GM18505 (cell line): ENCODE measurements around the gene SORD.

ENCODE experiments used
- ATAC-seq: cut with Tn5 transposase; IDR thresholded peaks from one replicate; pipeline ENCODE4 v1.9.1; 2021; ENCODE audit not compliant: unreplicated experiment
- POLR2A ChIP-seq: IDR thresholded peaks from 4 replicates; pipeline ENCODE4 v1.6.1; 2011; ENCODE audit warnings: borderline replicate concordance; ENCODE audit not compliant: insufficient read depth, insufficient read length; ENCODE audit errors: extremely low read depth

Gene SORD

GRCh38 chr15:45113380-45113990 is 90.5 kb downstream of the SORD start:
- no peak for TF ChIP-seq POLR2A
- ATAC-seq, result no peak

DNA sequence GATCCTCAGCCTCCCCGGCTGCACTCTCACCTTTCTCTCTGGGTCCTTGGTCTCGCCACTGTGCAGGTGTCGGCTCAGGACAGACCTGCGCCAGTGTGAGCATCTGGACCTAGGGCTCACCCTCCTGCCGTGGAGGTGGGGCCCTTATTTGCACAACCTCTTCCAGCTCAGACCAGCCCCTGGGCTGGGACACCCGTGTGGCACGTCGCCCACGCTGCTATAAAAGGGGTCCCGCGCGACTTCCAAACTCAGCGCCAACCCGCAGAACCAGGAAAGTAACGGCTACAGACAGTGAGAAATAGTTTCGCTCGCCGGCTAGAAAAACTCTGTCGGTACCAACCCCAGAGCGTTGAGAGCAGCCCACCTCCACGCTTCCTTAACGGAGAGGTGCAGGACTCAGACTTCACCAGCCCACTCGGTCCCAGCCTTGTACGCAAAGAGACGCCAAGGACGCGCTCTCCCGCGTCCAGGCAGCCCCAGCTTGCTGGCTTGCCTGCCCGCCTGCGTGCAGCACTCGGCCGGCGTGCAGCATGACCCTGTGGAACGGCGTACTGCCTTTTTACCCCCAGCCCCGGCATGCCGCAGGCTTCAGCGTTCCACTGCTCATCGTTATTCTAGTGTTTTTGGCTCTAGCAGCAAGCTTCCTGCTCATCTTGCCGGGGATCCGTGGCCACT is 91.2 kb downstream of the SORD start, which contains the start of the genes DUOX2 and DUOXA2:
Gene DUOX2 (minus strand): TSS at position 97 of the 675 bp plus-strand sequence. CDS start 761 bp downstream, outside the sequence.
Gene DUOXA2 (plus strand): TSS at position 251 of the 675 bp plus-strand sequence. CDS start 280 bp downstream, at position 531.
- no peak for ATAC-seq
- TF ChIP-seq POLR2A, result no peak

DNA sequence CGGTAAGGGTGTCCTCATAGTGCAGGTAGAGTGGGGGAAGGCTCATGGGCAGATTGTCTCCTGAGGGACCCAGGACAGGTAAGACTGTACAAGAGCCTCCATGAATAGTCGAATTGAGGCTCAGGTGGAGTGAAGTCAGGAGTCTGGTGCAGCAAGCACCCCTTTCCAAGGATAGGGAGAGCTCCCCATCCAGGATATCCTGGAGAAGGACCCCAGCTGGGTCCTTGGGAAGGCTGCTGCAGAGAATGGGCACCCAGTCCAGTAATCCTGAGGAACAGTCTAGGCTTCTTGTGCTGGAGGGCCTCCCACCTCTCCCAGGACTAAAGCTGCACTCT is 91.7 kb downstream of the SORD start:
- no peak for TF ChIP-seq POLR2A
- no peak for ATAC-seq

- ATAC-seq, result no peak
- TF ChIP-seq POLR2A, result no peak
Measured at GRCh38 chr15:45115312-45115820, 92.4 kb downstream of the SORD start.

- TF ChIP-seq POLR2A, result no peak
- no peak for ATAC-seq
Measured at GRCh38 chr15:45116006-45116481, 93.0 kb downstream of the SORD start.

DNA sequence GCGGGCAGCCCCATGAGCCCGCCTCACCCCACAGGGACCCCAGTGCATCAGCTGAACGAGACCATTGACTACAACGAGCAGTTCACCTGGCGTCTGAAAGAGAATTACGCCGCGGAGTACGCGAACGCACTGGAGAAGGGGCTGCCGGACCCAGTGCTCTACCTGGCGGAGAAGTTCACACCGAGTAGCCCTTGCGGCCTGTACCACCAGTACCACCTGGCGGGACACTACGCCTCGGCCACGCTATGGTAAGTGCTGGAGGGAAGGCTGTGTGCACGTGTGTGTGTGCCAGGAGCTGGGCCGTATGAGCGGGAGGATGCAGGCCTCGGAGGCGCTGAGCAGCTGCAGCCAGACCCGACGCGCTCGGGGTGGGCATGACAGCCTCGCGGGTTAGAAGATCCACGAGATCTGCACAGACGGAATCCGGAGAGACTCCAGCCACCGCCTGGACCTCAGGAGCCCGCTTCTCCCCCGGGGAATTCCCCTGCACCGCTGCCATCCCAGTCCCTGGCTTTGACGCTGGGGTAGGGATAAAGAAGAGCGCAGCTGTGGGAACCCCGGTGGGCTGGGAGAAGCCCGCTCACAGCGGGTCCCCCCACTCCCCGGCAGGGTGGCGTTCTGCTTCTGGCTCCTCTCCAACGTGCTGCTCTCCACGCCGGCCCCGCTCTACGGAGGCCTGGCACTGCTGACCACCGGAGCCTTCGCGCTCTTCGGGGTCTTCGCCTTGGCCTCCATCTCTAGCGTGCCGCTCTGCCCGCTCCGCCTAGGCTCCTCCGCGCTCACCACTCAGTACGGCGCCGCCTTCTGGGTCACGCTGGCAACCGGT is 93.7 kb downstream of the SORD start:
- ATAC-seq, result no peak
- TF ChIP-seq POLR2A, result no peak

DNA sequence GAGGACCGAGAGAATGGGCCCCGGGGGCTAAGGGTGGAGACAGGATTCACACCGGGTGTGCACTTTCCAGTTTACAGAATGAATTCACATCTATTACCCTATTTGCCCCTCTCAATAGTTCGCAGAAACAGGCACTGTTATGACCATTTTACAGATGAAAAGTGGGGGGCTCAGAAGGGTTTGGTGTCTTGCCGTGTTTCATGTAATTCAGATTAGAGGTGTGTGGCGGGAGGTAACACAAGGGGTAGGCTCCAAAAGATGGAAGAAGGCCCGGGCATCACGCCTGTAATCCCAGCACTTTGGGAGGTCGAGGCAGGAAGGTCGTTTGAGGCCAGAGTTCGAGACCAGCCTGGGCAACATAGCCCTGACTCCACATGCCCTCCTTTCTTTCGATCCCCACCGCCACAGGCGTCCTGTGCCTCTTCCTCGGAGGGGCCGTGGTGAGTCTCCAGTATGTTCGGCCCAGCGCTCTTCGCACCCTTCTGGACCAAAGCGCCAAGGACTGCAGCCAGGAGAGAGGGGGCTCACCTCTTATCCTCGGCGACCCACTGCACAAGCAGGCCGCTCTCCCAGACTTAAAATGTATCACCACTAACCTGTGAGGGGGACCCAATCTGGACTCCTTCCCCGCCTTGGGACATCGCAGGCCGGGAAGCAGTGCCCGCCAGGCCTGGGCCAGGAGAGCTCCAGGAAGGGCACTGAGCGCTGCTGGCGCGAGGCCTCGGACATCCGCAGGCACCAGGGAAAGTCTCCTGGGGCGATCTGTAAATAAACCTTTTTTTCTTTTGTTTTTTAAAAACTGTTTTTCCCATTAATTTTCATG is 94.5 kb downstream of the SORD start:
- no peak for TF ChIP-seq POLR2A
- ATAC-seq, result peak; percentile 10

DNA sequence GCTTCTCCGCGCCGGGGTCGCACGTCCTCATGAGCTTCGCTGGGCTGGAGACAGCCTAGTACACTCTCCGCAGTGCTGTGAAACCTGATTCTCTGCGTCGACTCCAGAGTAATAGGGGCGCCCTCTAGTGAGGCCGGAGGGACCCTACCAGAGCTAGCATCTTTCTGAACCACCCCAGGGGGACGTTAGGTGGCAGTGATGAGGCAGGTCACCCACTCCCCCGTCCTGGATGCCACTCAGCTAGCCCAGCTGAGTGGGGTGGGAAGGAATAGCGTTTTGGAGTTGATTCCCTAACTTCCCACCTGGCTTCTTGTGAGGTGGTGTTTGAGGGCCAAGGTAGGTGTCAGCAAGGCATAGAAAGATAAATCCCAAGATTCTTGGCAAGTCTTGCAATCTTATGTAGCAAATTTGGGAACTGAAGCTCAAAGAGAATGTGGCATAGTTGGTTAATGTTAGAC is 95.2 kb downstream of the SORD start:
- ATAC-seq, result peak; percentile 93
- TF ChIP-seq POLR2A, result no peak

- TF ChIP-seq POLR2A, result no peak
- no peak for ATAC-seq
Measured at GRCh38 chr15:45118996-45119395, 96.0 kb downstream of the SORD start.

DNA sequence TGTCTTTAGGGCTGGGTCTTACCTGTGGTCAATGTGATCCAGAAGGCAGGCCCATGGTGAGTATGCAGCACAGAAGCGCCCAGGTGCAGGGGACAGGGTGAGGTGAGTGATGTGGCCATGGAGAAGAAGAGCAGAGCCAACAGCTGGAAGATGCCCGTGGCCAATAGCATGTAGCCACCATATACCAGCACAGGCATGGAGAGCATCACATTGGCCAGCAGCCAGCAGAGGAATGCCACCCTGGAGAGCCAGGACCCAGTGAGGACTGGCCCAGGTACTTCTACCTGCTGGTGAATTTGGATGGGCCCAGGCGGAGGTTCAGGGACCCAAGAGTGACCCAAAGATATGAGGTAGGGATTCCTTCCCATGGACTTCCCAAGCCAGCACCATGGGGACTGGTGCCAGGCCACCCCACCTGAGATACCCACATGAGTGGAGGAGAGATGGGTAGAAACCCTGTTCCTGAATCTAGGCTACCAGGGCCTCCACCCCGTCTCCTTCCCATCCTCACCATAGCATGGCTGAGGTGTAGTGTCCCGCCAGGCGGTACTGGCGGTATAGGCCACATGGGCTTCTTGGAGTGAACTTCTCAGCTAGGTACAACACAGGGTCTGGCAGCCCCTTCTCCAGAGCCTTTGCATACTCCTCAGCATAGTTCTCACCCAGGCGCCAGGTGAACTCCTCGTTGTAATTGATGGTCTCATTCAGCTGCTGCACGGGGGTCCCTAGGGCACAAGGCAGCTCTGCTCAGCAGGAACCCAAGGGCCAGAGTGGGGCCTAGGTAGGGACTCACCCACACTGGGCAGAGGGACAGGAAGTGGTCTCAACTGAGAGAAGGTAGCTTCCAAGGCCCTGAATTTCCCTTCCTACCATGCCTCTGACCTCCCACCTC is 97.3 kb downstream of the SORD start:
- no peak for TF ChIP-seq POLR2A
- no peak for ATAC-seq

DNA sequence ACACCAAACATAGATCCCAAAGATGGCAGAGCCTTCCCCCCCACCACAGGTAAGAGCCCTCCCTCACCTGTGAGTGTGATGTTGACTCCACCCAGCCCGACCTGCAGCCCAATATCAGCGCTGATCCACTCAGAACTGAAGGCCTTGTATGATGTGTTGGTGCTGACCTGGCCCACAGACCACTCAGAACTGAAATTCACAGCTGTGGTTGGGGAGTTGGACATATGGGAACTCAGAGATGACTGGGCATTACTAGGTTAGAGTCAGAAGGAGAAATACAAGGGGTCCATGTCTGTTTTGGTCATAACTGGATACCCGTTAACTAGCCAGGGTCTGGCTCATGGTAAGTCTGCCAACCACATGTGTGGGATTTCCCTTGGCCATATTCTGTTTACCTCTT is 98.0 kb downstream of the SORD start:
- no peak for TF ChIP-seq POLR2A
- ATAC-seq, result no peak
